Measurements from ENCODE around the gene ABHD14A. TPM values are rescaled to one million over a fixed set of nuclear protein-coding genes. Genes with fewer than 3 reads are reported as not detected.

ABHD14A gene
- total RNA-seq, 1 donor from 2014 or later, result 14.8 TPM

- no peak for TF ChIP-seq CTCF (conservative IDR thresholded peaks at IDR 0.05)
Observed at GRCh38 chr3:51966016-51966415, 8.8 kb upstream of the ABHD14A start.

GRCh38 chr3:51966486-51966885 lies 8.4 kb upstream of the ABHD14A start:
- no peak for DNase-seq (ENCODE audit: low read depth, low spot score)
- TF ChIP-seq CTCF (conservative IDR thresholded peaks at IDR 0.05), result no peak

More at GRCh38 chr3:51966016-51966415, 8.8 kb upstream of the ABHD14A start:
- peak overlapping the region; percentile 95 for H3K4me3 Mint-ChIP-seq
- peak overlapping the region; percentile 98 for H3K27ac Mint-ChIP-seq (ENCODE audit: unreplicated experiment)
- H3K27me3 Mint-ChIP-seq (ENCODE audit: low read depth), result no peaks in the 10 kb centered on the region
- no peak for DNase-seq (ENCODE audit: low read depth, low spot score)
- no peaks in the 10 kb centered on the region for H3K9me3 Mint-ChIP-seq
- peaks cover 60% of the 10 kb centered on the region for H3K4me1 Mint-ChIP-seq
- no peaks in the 10 kb centered on the region for H3K36me3 Mint-ChIP-seq (ENCODE audit: low read depth)

GRCh38 chr3:51966922-51967383 lies 7.9 kb upstream of the ABHD14A start:
- Mint-ChIP-seq H3K27ac (ENCODE audit: unreplicated experiment) (peak overlapping the region; percentile 98), H3K4me1 (peaks cover 53% of the 10 kb centered on the region), H3K9me3 (no peaks in the 10 kb centered on the region), H3K4me3 (peak overlapping the region; percentile 95), H3K27me3 (ENCODE audit: low read depth) (no peaks in the 10 kb centered on the region), H3K36me3 (ENCODE audit: low read depth) (no peaks in the 10 kb centered on the region)
- no peak for TF ChIP-seq CTCF (conservative IDR thresholded peaks at IDR 0.05)
- DNase-seq (ENCODE audit: low read depth, low spot score), result no peak

More at GRCh38 chr3:51966486-51966885, 8.4 kb upstream of the ABHD14A start:
- Mint-ChIP-seq H3K27me3 (ENCODE audit: low read depth) (no peaks in the 10 kb centered on the region), H3K4me1 (peaks cover 58% of the 10 kb centered on the region), H3K9me3 (no peaks in the 10 kb centered on the region), H3K4me3 (peak overlapping the region; percentile 95), H3K36me3 (ENCODE audit: low read depth) (no peaks in the 10 kb centered on the region), H3K27ac (ENCODE audit: unreplicated experiment) (peak overlapping the region; percentile 98)

- H3K27me3 Mint-ChIP-seq (ENCODE audit: low read depth), result no peaks in the 10 kb centered on the region
- TF ChIP-seq CTCF (conservative IDR thresholded peaks at IDR 0.05), result no peak
- peaks cover 51% of the 10 kb centered on the region for H3K4me1 Mint-ChIP-seq
- H3K9me3 Mint-ChIP-seq, result no peaks in the 10 kb centered on the region
- peak within 1 kb of the TSS; percentile 95 for H3K4me3 Mint-ChIP-seq
- H3K36me3 Mint-ChIP-seq (ENCODE audit: low read depth), result no peaks in the 10 kb centered on the region
- DNase-seq (ENCODE audit: low read depth, low spot score), result peak; percentile 62
- peak within 1 kb of the TSS; percentile 98 for H3K27ac Mint-ChIP-seq (ENCODE audit: unreplicated experiment)
Observed at GRCh38 chr3:51967384-51968169, 7.3 kb upstream of the ABHD14A start, which contains the start of gene PCBP4. TSS of gene PCBP4 (minus strand) at chr3:51967454. CDS start at chr3:51961240, 6,214 bp downstream.

GRCh38 chr3:51968170-51968775 lies 6.6 kb upstream of the ABHD14A start:
- no peak for TF ChIP-seq CTCF (conservative IDR thresholded peaks at IDR 0.05)
- peak overlapping the region; percentile 98 for H3K27ac Mint-ChIP-seq (ENCODE audit: unreplicated experiment)
- H3K4me3 Mint-ChIP-seq, result peak overlapping the region; percentile 93
- H3K27me3 Mint-ChIP-seq (ENCODE audit: low read depth), result no peaks in the 10 kb centered on the region
- DNase-seq (ENCODE audit: low read depth, low spot score), result peak; percentile 57
- no peaks in the 10 kb centered on the region for H3K36me3 Mint-ChIP-seq (ENCODE audit: low read depth)
- peaks cover 47% of the 10 kb centered on the region for H3K4me1 Mint-ChIP-seq
- H3K9me3 Mint-ChIP-seq, result no peaks in the 10 kb centered on the region
